ENCODE measurements around the gene ATP5PO. TPM values are rescaled to one million over a fixed set of nuclear protein-coding genes. Genes with fewer than 3 reads are reported as not detected.

ATP5PO gene, protein sequence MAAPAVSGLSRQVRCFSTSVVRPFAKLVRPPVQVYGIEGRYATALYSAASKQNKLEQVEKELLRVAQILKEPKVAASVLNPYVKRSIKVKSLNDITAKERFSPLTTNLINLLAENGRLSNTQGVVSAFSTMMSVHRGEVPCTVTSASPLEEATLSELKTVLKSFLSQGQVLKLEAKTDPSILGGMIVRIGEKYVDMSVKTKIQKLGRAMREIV
- 140 TPM for total RNA-seq

GRCh38 chr21:33915368-33916199 lies at the start of gene ATP5PO:
Gene ATP5PO, minus strand, starts transcription at chr21:33915804. Its CDS starts 41 bp downstream, at chr21:33915763.

Other genes starting within 250 kb of the ATP5PO start
- 28.5 TPM for gene MRPS6, start 157.8 kb upstream of the ATP5PO start, total RNA-seq
- gene SLC5A3, start 157.8 kb upstream of the ATP5PO start, total RNA-seq = 79.2 TPM